MV-4-11 (cell line): ENCODE data around the gene NCAN.

Experiments used
- DNase-seq: peaks from one replicate; lab custom pipeline; 2025; lab: John Stamatoyannopoulos, UW

NCAN gene

GRCh38 chr19:19260417-19261214 is 48.9 kb downstream of the NCAN start:
- DNase-seq = no peak

DNA sequence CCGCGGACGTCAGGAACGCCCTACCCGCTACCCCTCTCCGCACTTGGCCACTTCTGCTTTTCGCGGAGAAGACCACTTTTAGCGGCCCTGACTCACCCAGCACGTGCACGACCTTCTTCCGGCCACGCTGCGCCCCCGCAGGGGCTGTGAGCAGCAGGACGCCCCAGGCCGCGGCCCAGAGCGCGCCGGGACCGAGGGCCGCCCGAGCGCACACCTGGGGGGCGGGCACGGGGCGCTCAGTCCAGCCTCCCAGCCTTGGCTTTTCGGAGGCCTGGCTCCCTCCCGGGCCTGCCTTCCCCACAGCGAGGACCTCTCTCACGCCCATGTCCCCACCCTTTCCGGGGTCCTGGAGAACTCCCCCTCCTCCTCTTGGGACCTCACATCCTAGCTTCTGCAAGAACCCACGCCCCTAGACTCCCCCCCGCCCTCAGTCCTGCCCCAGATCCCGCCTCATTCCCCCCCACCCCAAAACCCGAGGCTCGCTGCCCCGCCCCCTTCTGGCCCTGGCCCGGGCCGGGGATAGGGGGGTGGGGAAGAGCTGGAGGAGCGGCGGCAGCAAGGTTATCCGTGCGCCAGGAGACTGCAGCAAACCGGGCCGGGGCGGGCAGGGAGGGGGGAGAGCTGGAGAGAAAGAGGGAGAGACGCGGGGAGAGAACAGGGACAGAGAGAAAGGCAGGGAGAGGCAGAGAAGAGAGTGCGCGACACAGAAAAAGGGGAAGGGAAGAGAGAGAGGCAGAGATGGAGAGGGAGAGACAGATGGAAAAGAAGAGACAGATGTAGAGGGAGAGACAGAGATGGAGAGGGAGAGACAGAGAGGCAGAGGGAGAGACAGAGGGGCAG is 49.8 kb downstream of the NCAN start:
- DNase-seq = peak; percentile 82

- no peak for DNase-seq
These were observed 50.7 kb downstream of the NCAN start for GRCh38 chr19:19262190-19263057.

DNA sequence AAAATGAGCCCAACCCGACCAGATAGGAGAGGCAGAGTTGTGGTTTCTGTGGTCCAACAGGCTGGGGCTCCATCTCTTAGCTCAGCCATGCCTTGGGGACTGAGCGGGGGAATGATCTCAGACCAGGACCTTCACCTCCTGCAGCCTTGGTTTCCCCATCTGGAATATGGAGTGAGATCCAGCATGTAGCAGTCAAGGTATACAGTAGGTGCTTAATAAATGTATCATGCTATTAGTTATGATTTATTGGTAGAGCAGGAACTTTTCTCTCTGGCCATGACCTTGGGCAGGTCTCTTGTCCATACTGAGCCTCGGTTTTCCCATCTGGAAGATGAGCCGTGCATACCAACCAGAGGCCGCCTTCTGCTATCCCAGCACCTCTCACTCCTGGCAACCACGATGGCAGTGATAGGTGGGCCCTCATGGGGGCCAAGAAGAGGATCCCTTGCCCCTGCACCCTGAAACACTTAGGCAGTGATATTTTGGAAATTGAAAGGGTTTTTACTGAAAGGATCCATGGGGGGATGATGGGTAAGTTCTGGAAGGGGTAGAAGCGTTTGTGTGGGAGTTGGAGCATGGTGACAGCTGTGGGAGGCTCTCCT is 52.2 kb downstream of the NCAN start:
- DNase-seq = no peak

GRCh38 chr19:19267305-19267704 is 55.5 kb downstream of the NCAN start:
- DNase-seq = no peak

DNA sequence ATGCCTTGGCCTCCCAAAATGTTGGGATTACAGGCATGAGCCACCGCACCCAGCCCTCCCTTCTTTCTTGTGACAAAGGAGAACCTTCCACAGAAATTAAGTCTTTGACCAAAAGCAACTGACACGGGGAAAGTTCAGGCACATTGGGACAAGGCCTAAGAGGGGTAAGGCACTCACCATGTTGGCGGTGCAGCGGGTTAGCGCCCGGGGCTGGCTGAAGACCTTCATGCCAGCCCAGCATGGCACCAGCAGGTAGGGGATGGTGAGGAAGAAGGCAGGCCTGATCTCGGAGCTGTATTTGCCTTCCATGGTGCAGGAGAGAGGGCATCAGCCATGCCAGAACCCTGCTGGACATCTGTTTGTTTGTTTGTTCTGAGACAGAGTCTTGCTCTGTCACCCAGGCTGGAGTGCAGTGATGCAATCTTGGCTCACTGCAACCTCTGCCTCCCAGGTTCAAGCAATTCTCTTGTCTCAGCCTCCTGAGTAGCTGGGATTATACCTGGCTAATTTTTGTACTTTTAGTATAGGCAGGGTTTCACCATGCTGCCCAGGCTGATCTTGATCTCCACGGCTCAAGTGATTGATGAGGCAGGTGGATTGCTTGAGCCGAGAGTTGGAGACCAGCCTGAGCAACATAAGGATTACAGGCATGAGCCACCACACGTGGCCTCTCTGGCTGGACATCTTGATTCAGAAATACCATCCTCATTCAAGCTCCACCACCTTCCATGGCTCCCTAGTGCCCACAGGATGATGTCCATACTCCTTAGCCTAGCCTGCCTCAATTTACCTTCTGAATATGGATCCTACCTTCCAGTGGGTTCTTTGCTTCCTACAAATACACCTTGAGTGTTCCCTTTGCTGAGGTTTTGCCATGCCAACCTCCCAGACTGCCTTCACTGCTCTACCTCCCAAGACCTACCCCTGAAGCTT is 57.0 kb downstream of the NCAN start:
- DNase-seq = no peak

- no peak for DNase-seq
These were observed 58.4 kb downstream of the NCAN start for GRCh38 chr19:19269952-19270694.

DNA sequence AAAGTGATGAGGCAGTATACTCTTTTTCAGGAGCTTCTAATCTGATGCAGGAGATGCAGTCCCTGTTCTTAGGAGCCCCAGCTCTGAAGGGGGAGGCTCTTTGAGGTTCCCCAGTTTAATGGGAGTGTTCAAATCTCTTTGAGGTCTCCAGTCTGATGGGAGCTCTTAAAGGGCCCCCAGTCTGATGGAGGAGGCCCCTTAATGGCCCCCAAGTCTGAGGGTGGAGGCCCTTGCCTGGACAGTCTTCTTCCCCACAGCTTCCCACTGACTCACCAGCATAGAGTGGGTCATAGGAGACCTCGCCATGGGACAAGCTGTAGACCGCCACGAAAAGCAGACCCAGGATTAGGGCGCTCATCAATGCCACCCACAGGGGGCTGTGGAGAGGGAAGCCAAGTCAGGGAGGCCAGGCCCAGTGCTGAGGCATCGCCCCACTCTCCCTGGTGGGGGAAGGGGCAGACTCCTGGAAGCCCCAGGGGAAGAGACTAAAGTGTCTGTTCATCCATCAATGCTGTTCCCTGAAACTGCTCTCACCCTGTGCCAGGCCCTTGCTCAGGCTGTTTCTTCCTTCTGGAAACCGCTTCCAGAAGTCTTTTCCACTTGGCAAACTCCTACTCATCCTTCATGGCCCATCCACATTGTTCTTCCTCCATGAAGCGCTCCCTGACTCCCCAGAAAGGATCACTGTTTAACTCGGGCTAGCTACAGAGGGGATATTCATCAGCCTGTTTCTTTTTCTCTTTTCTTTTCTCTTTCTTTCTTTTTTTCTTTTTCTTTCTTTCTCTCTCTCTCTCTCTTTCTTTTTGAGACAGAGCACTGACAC is 59.2 kb downstream of the NCAN start:
- DNase-seq = no peak

DNA sequence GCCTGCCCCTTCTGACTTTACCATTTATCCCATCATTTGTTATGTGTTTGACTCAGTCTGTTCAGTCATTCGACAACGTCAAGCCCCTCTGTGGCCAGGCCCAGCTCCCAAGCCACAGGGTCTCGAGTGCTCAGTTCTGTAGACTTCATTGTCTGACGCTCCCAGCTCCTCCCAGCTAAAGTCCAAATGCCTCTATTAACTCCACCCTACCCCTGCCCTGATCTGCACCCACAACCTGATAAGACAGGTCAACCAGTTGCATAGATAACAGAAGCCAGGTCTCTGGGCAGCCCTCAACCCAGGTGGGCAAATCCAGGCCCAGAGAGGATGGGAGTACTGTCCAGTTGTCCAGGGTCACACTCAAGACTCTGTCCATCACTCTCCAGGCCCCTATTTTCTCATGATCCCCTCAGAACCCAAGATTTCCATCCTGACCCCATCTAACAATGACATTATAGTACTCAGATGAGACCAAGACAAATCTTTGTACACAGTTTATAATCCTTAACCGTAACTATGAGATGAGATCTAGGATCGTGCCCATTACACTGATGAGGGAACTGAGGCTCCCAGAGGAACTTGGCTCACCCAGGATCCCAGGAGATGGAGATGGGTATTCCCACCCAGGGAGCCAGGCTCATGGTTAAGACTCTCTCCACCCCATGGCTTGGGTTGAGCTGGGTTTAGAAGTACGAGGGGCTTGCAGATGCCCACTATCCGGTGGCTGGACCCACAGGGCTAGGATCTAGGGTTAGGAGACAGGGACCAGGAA is 60.3 kb downstream of the NCAN start:
- no peak for DNase-seq

DNA sequence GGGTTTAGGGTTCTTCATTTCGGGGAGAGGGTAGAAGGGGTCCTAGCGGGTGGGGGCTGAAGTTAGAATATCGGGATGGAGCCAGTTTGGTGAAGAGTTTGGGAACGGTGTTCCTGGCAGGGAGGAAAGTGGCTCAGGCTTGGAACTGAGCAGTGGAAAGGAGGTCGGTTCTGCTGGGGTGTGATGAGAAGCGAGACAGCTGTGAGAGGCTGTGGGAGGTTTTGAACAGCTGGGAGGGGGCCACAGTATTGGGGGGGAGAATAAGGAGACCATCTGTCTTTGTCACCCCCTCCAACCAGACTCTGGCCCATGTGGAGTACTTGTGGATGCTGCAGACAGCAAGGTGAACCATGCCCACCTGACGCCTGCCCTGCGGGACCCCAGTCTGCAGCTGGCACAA is 62.4 kb downstream of the NCAN start:
- DNase-seq = no peak

GRCh38 chr19:19274716-19275565 is 63.2 kb downstream of the NCAN start:
- DNase-seq = no peak

- no peak for DNase-seq
These were observed 64.6 kb downstream of the NCAN start for GRCh38 chr19:19276386-19276785.

DNA sequence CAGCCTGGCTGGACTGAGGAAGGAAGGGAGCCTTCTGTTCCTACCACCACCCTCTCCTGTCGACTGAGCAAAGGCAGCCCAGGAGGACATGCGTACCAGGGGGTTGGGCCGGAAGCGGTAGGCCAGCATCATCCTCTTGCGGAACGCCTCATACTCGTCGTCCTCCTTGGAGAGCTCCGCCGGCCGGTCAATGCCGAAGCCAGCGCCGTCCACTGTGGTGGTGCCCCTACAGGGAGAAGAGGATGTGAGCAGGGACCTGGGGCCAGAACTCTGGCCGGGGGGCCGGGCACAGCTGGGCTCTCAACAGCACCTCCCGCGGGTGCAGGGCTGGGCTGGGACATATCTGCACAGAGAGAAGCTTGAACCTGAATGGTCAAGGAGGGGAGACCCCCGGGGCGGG is 65.1 kb downstream of the NCAN start:
- DNase-seq = no peak

DNA sequence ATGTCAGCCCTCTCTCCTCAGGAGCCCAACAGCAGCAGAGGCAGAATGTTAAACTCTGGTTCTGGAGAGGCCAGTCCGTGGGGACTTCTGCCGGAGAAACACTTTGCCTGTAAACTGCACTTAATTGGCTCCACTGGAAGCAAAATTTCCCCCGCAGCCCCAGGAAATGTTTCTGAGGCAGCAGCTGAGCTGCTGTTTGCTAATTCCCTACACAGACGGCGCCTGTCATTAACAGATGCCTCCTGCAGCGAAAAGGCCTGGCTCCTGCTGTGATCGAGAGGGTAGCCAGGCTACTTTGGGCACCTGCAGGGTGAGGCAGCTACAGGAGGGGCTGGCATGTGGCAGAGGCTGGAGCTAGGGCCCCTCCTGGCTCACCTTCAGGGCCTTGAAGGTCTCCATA is 66.6 kb downstream of the NCAN start:
- DNase-seq = no peak

- no peak for DNase-seq
These were observed 67.4 kb downstream of the NCAN start for GRCh38 chr19:19279062-19279612.

GRCh38 chr19:19279853-19280252 is 68.1 kb downstream of the NCAN start:
- no peak for DNase-seq

- no peak for DNase-seq
These were observed 68.8 kb downstream of the NCAN start for GRCh38 chr19:19280561-19280960.
